GM12874 (cell line): ENCODE measurements around the gene PARP2.

Source experiments
- TF ChIP-seq, protein P1 (sequence below): IDR thresholded peaks from 2 replicates; pipeline ENCODE4 v1.5.1; 2011; ENCODE audit warnings: low read depth, mild to moderate bottlenecking, control low read depth, low read length, moderate library complexity; ENCODE audit not compliant: insufficient read depth

The PARP2 gene

DNA sequence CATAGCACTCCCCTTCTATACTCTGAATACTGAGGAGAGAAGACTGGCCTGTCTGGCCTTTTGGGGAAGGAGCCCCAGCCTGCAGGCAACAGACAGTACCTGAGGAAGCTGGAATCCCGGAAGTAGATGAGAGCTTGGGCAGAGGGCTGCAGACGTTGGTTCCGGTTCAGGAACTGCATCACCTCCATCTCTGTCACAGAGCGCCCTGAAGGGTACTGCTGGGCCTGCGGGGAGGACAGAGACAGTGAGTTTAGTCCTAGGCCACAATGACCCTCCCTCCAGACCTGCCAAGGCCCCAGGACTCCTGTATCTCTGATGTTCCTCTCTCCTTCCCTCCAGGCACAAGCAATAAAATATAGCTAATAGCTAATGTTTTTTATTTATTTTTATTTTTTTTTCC is 41.5 kb downstream of the PARP2 start:
- TF ChIP-seq, protein P1, sequence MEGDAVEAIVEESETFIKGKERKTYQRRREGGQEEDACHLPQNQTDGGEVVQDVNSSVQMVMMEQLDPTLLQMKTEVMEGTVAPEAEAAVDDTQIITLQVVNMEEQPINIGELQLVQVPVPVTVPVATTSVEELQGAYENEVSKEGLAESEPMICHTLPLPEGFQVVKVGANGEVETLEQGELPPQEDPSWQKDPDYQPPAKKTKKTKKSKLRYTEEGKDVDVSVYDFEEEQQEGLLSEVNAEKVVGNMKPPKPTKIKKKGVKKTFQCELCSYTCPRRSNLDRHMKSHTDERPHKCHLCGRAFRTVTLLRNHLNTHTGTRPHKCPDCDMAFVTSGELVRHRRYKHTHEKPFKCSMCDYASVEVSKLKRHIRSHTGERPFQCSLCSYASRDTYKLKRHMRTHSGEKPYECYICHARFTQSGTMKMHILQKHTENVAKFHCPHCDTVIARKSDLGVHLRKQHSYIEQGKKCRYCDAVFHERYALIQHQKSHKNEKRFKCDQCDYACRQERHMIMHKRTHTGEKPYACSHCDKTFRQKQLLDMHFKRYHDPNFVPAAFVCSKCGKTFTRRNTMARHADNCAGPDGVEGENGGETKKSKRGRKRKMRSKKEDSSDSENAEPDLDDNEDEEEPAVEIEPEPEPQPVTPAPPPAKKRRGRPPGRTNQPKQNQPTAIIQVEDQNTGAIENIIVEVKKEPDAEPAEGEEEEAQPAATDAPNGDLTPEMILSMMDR: no peak

DNA sequence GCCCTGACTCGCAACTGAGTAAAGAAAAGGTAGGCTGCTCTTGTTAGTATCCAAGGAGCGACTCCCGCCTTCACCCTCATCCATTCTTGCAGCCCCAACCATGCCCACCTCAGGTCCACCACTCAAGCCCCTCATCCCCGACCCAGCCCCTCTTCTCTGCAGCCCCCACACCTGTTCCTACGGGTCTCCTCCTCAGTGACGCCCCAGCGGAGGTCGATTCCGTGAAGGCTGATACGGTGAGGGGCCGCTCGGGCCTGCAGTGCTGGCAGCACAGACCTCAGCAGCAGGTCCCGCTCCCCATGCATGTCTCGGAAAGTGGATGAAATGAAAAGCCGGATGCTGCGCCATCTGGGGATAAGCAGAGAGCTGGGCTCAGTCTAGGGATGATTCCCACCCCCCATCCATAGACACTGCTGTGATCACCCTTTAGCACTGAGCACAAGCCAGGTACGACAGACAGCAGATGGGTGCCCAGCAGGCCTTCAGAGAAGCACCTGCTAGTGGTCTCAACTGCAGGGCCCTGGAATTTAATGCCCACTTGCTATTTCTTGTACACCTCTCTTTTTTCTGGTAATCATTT is 42.9 kb downstream of the PARP2 start:
- TF ChIP-seq, protein P1: no peak

DNA sequence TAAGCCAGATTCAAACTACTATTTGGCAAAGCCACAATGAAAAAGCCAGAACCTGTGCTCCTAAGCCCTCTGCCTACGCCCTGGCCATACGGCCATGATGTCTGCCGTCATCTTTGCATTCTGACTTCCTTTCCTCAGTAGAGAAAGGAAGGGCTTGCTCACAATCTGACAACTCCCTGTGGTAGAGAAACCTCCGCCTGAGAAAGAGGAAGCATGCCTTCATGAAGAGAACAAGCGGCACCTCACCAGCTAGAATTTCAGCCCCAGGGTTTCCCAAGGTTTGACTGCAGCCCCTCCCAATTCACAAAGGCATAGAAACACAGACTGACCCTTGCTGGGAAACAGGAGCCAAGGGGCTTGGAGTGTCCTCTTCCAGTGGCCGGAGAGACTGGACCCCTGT is 44.1 kb downstream of the PARP2 start:
- TF ChIP-seq, protein P1: no peak

DNA sequence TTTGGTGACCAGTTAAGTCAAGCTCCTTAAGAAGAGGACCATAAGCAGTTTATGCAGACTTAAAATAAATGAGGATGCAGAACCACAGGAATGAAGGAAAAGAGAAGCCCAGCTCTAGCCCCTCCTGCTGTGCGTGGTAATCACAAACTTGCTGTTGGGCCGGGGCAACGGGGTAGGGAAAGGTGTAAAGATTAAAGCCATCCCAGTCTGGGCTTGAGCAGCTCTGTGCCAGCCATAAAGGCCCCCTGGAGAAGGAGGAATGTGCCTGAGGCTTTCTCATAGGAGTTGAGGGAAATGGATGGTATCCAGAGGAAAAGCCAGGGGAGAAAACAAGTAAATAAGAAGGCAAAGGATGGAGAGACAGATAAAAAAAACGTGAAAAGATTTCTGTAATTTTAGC is 44.7 kb downstream of the PARP2 start:
- TF ChIP-seq, protein P1: no peak

DNA sequence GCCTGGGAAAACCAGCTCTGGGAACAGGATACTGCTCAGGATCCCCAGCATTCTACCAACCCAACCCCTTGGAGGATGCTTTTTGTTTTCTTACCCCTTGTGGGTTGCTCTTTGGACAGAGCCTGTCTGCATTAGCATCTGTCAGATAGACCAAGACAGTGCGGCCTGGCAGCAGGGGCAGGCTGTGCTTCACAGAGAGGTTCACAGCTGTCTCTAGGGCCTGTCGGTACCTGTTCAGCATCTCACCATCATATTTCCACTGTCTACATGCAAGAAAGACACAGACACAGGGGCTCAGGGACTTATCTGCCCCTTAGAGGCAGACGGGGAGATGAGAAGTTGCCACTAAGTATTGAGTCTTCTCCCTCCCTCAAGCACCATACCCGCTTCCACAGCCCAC is 48.1 kb downstream of the PARP2 start:
- TF ChIP-seq, protein P1: no peak

DNA sequence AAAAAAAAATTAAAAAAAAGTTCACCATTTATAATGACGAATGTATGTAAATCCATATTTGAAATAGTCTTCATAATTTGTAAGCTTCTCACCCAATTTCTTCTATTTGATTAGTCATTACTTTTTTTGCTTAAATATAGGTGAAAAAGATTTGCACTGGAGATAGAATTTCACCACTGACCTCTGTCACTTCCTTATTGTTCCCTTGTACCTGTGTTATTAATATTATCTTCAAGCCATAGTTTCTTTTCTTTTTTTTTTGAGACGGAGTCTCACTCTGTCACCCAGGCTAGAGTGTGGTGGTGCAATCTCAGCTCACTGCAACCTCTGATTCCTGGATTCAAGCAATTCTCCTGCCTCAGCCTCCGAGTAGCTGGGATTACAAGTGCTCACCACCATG is 54.1 kb downstream of the PARP2 start:
- TF ChIP-seq, protein P1: no peak

DNA sequence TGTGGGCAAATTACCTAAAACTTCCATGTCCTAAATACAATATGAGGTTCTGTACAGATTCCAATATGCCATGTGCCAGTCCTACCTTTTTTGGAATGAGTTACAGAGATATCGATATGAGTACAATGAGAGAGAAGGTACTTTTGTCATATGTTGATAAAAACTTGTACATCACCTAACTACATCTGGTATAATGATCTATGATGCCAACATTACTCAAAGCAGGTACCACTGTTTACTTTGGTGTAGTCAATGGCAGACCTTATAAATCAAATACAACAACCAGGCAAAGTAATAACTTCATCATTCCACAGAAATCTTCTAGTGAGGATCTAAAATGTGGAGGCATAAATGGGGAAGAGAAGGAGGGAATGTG is 57.1 kb downstream of the PARP2 start:
- TF ChIP-seq, protein P1: no peak
